GM21619 (cell line): ENCODE measurements around the gene DIAPH1.

Experiments used
- ATAC-seq: cut with Tn5 transposase; IDR thresholded peaks from one replicate; pipeline ENCODE4 v1.9.1; 2021; ENCODE audit not compliant: unreplicated experiment

Gene DIAPH1

DNA sequence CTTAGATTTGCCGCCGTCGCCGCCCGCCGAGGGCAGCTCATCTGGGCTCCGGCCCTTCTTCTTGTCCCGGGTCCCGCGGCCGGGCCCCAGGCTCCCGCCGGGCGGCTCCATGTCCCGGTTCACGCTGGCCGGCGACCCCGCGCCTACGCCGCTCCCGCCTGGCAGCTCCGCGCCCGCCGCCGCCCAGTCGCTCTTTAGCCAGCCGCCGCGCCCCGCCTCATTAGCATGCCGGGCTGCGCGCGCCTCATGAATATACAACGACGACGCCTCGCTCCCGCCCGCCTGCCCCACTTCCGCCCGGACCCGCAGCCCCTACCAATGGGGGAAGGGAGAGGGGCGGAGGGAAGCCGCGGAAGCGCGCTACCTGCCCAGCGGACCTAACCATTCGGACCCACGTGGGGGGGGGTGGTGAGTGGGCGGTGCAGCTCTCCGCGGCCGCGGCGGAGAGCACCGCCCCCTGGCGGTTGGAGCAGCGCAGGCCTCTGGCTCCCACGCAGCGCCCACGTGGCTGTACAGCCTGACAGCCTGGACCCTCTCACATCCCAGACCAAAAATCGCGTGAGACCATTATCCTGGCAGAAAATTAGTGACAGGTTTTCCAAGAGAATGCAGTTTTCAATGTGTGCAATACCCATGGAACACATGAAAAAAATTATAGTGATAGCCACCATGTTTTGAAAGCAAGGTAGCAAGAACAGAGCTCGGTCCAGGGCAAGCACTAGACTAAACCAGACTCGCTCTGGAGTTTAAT, at the start of gene DIAPH1:
Gene DIAPH1, minus strand, starts transcription at position 197 of the 751 bp plus-strand sequence. Its CDS starts 86 bp downstream, at position 111.
- peak; percentile 83 for ATAC-seq

DNA sequence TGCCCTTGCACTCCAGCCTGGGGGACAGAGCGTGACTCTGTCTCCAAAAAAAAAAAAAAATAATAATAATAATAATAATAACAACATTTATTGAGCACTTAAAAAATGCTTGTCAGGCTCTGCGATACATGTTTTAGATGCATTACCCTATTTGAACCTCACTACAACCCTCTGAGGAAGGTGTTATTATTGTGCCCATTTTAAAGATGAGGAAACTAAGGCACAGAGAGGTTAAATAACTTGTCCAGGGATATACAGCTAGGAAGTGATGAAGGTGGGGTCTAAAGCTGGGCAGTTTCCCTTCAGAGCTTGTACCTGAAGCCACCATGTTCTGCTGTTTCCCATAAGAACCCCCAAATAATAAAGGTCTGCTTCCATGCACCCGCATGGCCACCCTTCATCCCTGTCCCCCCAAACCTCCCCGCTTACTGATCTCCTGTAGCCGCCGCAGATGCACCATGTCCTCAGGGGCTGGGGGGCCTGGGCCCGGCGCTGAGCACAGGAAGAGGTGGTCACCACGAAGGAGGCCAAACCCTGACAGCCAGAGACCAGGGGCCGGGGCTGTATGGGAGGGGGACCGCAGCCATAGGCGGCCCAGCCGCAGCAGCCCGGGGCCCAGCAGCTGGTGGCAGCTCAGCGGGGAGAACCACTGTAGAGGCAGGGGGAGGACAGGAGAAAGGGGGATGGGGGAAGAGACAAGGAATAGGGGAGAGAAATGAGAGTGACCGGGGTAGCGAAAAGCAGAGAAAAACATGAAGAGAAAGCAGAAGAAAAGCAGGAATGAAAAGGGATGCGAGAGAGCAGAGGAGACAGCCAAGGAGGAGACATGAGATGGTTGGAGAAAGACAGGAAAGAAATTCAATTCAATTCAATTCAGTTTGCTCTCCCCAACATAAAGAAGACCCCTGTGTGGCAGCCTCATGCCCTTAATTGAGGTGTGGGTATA, 47.5 kb upstream of the DIAPH1 start:
- no peak for ATAC-seq

DNA sequence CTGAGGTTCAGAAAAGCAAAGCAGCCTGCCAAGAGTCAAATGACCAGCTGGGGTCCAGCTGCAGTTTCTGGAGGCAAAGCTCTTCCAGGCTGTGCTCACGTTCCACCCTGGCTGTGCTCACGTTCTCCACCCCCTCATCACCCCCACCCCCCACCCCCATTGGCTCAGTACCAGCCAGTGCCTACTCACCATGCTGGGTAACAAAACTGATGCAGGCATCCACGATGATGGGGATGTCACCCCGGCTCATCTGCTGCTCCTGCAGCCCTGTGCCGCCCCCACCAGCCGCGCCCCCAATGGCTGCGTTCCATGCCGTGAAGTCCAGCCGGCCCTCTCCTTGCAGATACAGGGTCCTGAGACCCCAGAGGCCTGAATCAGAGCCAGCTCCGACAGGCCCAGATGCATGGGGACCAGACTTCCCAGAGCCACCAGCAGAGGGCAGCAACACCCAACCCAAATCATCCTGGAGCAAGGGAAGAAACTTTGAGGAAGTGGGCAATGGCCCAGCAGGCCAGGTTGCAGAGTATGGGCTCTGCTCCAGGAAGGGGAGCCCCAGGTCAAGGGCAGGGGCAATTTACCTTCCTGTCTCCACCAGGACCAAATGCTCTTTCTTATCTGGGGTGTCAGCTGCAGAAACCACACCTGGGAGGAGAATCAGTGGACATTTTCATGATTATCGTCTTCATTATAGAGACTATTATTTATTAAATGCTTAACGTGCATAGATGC, 46.1 kb upstream of the DIAPH1 start:
- peak; percentile 96 for ATAC-seq

DNA sequence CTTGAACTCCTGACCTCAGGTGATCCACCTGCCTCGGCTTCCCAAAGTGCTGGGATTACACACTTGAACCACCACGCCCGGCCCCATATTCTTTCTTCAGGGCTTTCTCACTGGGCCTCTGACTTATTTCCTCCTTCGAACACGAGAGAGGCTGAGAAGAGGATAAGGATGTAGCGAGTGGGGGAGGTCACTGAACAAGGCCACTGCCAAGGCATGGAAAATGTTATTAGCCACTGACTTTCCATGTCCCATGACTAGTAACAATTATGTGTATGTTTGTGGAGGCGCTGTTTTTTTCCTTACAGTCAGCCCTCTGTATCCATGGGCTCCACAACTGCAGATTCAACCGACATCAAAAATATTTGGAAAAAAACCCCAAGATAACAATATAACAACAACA, 44.7 kb upstream of the DIAPH1 start:
- ATAC-seq, result no peak

DNA sequence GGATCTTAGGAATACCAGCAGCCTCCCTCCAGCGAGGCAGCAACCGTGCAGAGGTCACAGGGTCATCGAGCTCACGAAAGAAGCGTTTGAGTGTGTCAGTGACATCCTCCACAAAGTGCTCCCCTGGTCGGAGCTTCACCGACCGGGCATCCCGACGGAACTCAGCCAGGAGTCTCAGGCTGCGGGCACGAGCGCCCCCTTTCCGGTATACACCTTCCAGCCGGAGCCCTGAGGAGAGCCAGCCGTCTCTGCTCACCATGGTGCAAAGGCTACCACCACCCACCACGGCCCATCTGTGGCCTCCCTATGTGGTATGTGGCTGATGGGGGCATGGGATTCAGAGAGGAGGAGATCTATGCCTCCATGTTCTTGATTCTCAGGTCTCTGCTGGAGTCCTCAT, 43.2 kb upstream of the DIAPH1 start:
- no peak for ATAC-seq

DNA sequence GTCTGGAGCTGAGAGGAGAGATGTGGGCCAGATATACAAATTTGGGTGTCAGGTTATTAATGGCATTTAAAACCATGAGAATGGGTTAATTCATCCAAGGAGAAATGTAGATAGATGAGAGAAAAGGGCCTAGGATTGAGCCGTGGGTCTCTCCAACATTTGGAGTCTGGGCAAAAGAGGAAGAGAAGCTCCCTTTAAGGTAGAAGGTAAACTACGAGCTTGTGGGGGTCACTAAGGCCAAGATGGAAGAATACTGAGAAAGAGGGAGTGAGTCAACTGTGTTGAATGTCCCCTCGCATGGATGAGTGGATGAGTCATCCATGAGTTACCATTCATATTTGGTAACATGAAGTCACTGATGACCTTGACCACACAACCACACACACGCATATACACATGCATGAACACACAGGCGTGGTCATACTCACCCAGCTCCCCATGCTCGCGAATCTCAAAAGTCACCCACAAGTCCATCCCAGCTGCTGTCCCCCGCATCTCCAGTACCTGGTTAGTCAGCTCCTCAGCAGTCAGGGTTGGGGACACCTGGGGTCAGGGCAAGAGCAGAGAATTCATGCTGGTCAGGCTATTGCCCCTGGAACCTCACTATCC, 39.2 kb upstream of the DIAPH1 start:
- ATAC-seq, result peak; percentile 77

DNA sequence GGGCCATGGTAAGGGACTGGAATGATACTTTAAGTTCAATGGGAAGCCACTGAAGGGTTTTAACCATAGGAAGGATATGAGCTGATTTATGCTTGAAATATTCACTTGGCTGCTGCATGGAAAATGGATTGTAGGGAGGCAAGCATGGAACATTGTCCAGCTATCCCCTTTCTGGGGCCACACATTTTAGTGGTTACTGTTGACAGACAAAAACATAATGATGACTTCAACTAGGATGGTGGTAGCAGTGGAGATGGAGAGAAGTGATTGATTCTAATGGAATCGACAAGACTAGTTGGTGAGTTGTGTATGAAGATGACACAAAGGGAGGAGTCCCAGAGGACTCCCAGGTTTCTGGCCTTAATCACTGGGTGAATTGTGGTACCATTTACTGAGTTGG, 38.6 kb upstream of the DIAPH1 start:
- ATAC-seq, result no peak

DNA sequence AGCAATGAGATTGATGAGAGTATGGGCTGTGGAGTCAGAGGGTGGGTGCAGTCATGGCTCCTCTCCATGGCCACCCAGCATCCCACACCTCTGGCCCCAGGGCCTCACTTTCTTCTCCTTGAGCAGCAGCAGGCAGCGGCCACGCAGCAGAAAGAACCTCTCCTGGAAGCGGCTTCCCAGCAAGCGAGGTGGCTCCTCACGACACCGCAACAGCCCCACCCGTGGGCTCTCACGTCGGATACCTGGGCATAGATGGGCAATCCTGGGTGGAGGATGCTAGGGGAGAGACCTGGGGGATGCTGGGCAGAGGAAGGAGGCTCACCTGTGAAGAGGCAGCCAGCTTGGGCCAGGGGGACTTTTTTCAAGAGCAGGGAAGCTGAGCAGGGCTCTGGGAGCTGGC, 37.6 kb upstream of the DIAPH1 start:
- ATAC-seq, result no peak

DNA sequence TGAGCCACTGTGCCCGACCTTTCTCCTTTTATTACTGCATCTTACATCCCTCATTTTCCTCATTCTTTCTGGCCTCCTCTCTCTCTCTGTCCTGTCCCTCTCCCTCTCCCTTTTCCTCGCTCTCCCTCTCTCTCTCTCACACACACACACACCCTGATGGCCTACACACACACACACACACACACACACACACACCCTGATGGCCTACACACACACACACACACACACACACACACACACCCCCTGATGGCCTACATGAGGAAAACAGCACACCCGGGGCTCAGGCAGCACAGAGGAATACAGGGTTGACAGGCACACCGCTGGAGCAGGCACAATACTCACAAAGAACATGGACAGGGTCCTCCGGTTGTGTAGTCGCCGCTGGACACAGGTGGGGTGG, 36.2 kb upstream of the DIAPH1 start:
- no peak for ATAC-seq

DNA sequence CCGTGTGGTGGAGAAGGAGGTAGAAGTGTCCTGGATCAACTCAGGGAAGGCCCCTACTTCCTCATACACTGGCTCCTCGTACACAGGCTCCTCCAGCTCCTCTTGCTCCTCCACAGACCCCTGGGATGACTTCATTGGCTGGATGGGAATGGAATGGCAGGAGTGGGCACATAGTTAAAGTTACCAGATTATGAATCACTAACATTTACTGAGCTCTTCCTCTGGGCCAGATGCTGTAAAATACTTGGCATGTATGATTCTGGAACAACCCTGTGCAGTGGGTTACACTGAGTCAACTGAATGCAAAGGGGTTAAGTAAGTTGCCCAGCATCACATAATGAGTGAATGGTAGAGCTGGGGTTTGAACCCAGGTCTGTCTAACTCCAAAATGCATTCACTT, 35.5 kb upstream of the DIAPH1 start:
- ATAC-seq, result no peak

DNA sequence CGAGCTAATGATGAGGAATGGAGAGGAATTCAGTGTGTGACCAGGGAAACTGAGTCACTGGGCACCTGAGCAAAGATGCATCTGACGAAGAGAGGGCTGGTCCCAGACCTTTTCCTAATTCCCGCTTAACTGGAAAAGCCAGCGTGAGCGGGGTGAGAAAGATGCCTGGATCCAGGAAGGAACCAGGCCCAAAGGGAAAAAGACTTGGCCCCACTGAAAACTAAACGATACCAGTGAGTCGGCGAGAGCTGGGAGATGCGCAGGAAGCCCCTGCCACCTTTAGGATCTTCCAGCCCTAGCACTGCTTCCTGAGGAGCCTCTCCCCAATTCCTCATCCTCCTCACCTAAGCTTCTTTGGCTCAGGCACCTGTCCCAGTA, 32.9 kb upstream of the DIAPH1 start:
- no peak for ATAC-seq

DNA sequence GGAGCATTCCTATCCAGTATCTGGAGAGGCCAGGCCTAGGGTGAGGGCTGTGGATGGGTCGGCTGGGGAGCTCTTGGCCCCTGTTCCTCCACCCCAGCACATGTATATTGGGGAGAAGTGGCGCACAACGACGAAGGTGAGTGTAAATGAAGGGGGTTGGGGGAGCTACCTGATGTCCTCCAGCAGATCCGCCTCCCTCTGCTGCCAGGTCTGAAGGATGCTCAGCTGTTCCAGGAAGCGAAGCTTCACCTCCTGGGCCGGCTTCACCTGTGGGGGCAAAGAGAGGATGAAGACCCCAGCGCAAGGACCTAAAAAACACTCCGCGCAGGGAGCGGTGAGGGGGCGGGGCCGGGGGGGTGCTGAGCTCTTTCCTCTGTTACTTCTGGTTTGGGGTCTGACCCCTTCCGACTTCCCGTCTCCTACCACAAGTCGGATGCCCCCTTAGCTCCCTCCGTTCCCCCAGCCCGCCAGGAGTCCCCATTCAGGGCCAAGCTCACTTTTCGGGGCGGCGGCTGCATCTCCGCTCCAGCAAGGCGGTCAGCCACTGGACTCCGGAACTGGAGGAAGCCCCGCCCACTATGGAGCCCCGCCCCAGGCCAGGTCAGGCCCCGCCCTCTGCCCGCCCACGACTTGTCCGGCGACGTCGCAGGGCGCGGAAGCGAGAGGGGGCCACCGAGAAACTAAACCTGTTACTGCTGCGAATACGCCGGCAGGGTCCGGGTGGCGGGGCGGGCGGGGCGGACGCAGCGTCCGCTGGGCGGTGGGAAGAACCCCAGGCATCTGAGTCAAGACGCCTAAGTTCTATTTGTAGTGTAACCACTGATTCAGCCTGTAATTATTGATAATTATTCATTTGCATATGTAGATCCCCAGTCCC, 32.3 kb upstream of the DIAPH1 start, which contains the start of gene FCHSD1:
Gene FCHSD1, minus strand, starts transcription at position 568 of the 877 bp plus-strand sequence. Its CDS starts 50 bp downstream, at position 518.
- ATAC-seq, result peak; percentile 95

DNA sequence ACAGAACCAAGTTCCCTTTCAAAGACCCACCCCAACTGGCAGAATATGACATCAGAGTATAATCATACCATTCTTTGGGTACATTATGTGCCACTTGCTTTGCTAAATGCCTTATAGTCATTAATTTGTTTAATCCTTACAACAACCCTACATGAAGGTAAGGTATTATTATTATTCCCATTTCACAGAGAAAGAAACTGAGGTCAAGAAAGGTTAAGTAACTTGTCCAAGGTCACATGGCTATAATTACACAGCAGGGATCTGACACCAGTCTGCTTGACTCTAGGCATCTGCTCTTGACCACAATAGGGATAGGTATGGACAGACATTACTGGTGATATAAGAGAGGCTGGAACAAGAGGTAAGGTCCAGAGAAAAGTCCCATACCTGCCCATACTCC, 31.2 kb upstream of the DIAPH1 start:
- no peak for ATAC-seq

DNA sequence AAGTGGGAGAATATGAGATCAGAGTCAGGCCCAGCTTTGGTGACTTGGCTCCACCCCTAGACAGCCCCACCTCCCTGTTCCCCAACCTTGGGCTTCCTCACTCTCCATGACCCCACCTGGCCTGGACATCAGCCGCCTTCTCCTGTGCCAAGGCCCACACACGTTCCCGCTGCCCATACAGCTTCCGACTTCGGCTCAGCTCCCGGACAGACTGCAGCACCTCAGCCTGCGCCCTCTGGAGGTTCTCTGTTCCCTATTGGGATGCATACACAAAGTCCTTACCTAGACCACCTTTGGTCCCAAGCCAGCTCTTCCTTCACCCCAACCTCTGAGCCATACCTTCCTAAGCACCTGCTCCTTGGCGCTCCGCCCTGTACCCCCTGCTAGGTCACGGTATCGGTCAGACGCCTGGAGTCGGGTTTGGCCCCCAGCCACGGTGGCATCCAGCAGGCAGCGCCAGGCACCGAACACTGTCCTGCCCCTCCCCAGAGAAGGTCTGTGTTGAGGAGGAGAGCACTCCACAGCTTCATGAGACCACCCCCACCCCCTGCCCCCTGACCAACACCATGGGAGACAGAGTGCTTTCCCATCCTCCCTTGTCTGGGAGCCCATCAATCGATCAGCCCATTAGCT, 30.4 kb upstream of the DIAPH1 start:
- ATAC-seq, result no peak

DNA sequence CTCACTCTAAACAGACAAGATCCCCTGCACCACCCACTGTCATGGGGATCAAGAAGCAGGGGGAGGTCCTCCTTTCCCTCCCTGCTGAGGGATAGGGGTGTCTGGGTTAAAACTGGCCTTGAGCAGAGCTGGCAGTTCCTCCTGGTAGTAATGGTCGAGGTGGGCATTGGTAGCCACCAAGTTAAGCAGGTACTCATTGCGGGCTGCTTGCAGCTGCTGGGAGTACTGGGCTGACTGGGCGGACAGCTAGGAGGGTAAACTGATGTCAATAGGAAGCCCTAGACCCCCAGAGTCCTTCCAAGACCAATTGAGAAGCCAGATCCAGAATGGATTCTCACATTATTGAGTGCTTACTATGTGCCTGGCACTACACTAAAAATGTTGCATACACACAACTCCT, 29.1 kb upstream of the DIAPH1 start:
- ATAC-seq, result no peak

DNA sequence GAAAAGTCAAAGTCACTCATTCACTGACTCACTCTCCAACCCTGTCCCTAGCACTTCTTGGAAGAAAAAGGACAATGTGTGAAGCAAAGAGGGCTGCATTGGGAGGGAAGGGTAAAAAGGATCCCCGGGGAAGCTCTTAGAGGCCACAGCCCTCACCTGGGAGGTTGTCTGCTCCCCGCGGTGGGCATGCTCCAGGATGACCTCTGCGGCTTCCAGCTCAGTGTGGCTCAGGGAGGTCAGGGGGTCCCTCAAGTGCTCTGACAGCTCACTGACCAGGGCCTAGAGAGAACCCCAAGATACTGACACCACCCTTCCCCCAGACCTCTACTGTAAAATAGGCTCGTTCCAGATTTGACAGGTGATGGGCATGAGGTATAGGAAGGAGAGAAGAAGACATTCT, 28.4 kb upstream of the DIAPH1 start:
- ATAC-seq, result no peak

DNA sequence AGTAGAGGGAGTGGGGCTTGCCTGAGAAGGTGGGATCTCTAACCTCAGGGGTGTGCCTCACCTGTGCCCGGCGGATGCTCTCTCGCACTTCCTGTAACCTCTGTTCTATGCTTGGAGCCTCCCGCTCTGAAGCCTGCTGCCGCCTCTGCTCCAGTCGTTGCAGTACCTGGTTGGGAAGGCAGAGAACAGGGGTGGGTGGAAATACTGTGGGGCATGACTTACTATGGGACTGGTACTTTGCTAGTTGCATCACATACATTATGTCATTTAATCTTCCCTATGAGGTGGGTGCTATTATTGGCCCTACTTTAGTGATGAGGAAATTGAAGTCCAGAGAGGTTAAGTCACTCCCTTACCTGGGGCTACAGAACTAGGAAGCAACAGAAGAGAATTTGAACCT, 27.2 kb upstream of the DIAPH1 start:
- no peak for ATAC-seq

DNA sequence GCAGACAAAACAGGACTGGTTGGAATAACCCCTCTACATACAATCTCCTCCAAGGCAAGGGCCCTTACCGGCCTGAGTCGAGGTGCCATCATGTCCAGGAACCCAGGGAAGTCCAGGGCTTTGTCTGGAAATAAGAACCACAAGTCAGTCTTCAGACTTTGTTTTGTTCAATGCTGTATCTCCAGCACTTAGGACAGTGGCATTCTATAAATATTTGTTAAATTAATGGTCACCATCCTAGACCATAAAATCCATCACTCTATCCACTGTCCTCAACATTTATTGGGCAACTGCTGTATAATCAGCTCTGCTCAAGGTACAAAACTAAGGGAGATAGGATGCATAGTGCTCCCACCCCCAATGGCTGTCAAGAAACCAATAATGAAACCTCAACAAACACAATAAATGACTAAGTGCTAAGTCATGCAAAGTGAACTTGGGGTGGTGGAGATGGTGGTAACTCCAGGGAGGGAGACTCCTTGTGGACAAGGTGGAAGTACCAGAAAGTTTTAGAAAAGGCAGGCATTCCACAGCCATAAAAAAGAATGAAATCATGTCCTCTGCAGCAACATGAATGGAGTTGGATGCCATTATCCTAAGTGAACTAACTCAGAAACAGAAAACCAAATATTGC, 23.0 kb upstream of the DIAPH1 start:
- peak; percentile 56 for ATAC-seq

DNA sequence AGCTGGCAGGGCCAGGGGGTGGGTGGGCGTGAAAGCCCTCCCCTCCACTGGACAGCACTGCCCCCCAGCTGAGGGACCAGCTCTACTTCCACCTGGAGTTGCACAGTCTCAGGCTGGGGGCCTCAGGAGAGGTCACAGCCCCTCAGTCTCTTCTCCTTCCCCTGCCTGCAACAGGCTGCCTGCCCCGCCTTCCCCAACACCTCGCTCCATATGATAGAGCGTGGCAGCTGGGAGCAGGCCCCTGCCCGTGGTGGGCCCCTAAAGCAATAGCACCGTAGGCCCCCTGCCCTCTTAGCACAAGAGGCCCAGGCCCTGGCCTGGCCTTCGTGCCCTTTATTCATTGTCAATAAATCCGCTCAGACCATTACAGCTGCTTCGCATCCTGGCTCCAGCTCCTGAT, 21.9 kb upstream of the DIAPH1 start:
- no peak for ATAC-seq
